HG02759 (cell line): Measurements from ENCODE around the gene GPR180.

Source experiments
- ATAC-seq: cut with Tn5 transposase; IDR thresholded peaks from one replicate; pipeline ENCODE4 v1.9.1; 2021; ENCODE audit warnings: mild to moderate bottlenecking, moderate library complexity; ENCODE audit not compliant: unreplicated experiment

Gene GPR180

DNA sequence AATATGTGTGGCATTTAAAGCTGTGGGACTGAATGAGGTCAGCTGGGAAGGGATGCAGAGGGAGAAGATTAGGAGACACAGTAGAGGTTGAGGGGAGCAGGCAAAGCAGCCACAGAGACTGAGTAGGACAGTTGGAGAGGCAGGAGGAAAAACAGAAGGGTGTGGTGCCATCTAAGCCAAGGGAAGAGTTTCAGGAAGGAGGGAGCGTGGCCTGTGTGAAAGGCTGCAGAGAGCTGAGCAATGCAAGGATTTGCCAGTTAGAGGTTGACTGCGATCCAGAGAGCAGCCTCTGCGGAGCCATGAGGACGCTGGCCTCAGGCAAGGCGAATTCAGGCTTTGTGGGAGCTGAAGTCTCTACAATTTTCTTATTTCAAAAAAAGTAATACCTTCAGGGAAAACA, 81.8 kb downstream of the GPR180 start:
- no peak for ATAC-seq
